Measurements from ENCODE around the gene TRPM1.

TRPM1 gene

GRCh38 chr15:31039961-31040360, 61.6 kb downstream of the TRPM1 start:
- no peak for TF ChIP-seq CTCF (IDR thresholded peaks at IDR 0.05)
- no peak for TF ChIP-seq ZFX (IDR thresholded peaks at IDR 0.05; ENCODE audit: borderline replicate concordance)

GRCh38 chr15:31037731-31038477, 63.6 kb downstream of the TRPM1 start:
- H3K27ac ChIP-seq = no peak overlapping the region
- TF ChIP-seq CTCF (IDR thresholded peaks at IDR 0.05) (no peak), ZFX (IDR thresholded peaks at IDR 0.05; ENCODE audit: borderline replicate concordance) (no peak)

More at GRCh38 chr15:31039961-31040360, 61.6 kb downstream of the TRPM1 start:
- H3K27ac ChIP-seq = no peak overlapping the region

GRCh38 chr15:31036783-31037182, 64.7 kb downstream of the TRPM1 start:
- H3K27ac ChIP-seq = no peak overlapping the region
- TF ChIP-seq CTCF (IDR thresholded peaks at IDR 0.05) (no peak), ZFX (IDR thresholded peaks at IDR 0.05; ENCODE audit: borderline replicate concordance) (no peak)

- TF ChIP-seq ZFX (IDR thresholded peaks at IDR 0.05; ENCODE audit: borderline replicate concordance) (no peak), CTCF (IDR thresholded peaks at IDR 0.05) (no peak)
- H3K27ac ChIP-seq = no peak overlapping the region
These were observed 65.9 kb downstream of the TRPM1 start for GRCh38 chr15:31035610-31036009.

GRCh38 chr15:31034152-31034551, 67.4 kb downstream of the TRPM1 start:
- TF ChIP-seq ZFX (IDR thresholded peaks at IDR 0.05; ENCODE audit: borderline replicate concordance) = no peak
- no peak for TF ChIP-seq CTCF (IDR thresholded peaks at IDR 0.05)

GRCh38 chr15:31032961-31033371, 68.6 kb downstream of the TRPM1 start:
- H3K27ac ChIP-seq = no peak overlapping the region
- TF ChIP-seq ZFX (IDR thresholded peaks at IDR 0.05; ENCODE audit: borderline replicate concordance) (no peak), CTCF (IDR thresholded peaks at IDR 0.05) (no peak)

More at GRCh38 chr15:31034152-31034551, 67.4 kb downstream of the TRPM1 start:
- H3K27ac ChIP-seq = no peak overlapping the region

- TF ChIP-seq CTCF (IDR thresholded peaks at IDR 0.05) = no peak
- H3K27ac ChIP-seq = no peak overlapping the region
These were observed 70.0 kb downstream of the TRPM1 start for GRCh38 chr15:31031471-31032067.
